IMR-90 (cell line): Measurements from ENCODE around the gene ITSN2. TPM values are rescaled to one million over a fixed set of nuclear protein-coding genes. Genes with fewer than 3 reads are reported as not detected.
A peak's percentile ranks its signal among the peaks of the same experiment; 100 is the strongest.

Experiments used
- ATAC-seq: fragments of 200-7000 bp; cut with Tn5 transposase; 2 replicates; pipeline ENCODE4 v1.9.1; 2020; ENCODE audit warnings: low read depth, mild to moderate bottlenecking, moderate library complexity
- BruUV-seq: library from RNA; stranded (reverse); fragments of 400-500 nt; replicated peaks from 2 replicates; lab custom pipeline; 2021; lab: Mats Ljungman, UMichigan
- CTCF ChIA-PET: fragments of 300-600 bp; formaldehyde crosslinking; extraction: SDS; loops from one replicate; lab custom pipeline; 2021; ENCODE audit warnings: antibody characterized with exemption; lab: Yijun Ruan, JAX
- POLR2A ChIA-PET: fragments of 300-600 bp; sonication (Branson Sonifier 250); formaldehyde crosslinking; loops from one replicate; lab custom pipeline; 2022; ENCODE audit warnings: antibody characterized with exemption; ENCODE audit not compliant: unreplicated experiment; lab: Charles Lee
- DNase-seq: peaks from one replicate; pipeline ENCODE4 v3.0.0; 2013
- H2AFZ ChIP-seq: replicated peaks from 2 replicates; pipeline ENCODE3; 2013; ENCODE audit warnings: low read length, mild to moderate bottlenecking; ENCODE audit not compliant: poor library complexity
- H2AK5ac ChIP-seq: 2 replicates; pipeline ENCODE4 v1.6.1; 2013; ENCODE audit warnings: low read depth, low read length, inconsistent platforms
- H2AK9ac ChIP-seq: replicated peaks from 2 replicates; pipeline ENCODE3; 2013; ENCODE audit warnings: mild to moderate bottlenecking, low read depth, low read length, moderate library complexity; ENCODE audit not compliant: poor library complexity
- H2BK120ac ChIP-seq: 2 replicates; pipeline ENCODE4 v1.6.1; 2013; ENCODE audit warnings: low read depth, low read length, inconsistent platforms
- H2BK15ac ChIP-seq: 3 replicates; pipeline ENCODE4 v1.6.1; 2013; ENCODE audit warnings: low read depth, low read length, inconsistent platforms
- H2BK20ac ChIP-seq: 2 replicates; pipeline ENCODE4 v1.6.1; 2013; ENCODE audit warnings: low read depth, mild to moderate bottlenecking, inconsistent platforms, low read length, moderate library complexity
- H2BK5ac ChIP-seq: 2 replicates; pipeline ENCODE4 v1.6.1; 2013; ENCODE audit warnings: mild to moderate bottlenecking, low read depth, low read length, inconsistent platforms; ENCODE audit not compliant: poor library complexity, severe bottlenecking
- H3K14ac ChIP-seq: replicated peaks from 2 replicates; pipeline ENCODE4 v1.6.1; 2013; ENCODE audit warnings: low read depth, low read length, inconsistent platforms
- H3K18ac ChIP-seq: 2 replicates; pipeline ENCODE4 v1.6.1; 2013; ENCODE audit warnings: low read depth, low read length, control low read depth
- H3K23ac ChIP-seq: 2 replicates; pipeline ENCODE4 v1.6.1; 2013; ENCODE audit warnings: low read depth, low read length, inconsistent platforms
- H3K27ac ChIP-seq: 2 replicates; pipeline ENCODE4 v1.5.1; 2013; ENCODE audit warnings: mild to moderate bottlenecking, control low read depth, low read length; ENCODE audit not compliant: insufficient read depth
- H3K27me3 ChIP-seq: 2 replicates; pipeline ENCODE4 v1.6.1; 2013; ENCODE audit warnings: low read length; ENCODE audit not compliant: control insufficient read depth, insufficient read depth
- H3K36me3 ChIP-seq: 2 replicates; pipeline ENCODE4 v1.6.1; 2013; ENCODE audit warnings: low read length, mixed read lengths; ENCODE audit not compliant: control insufficient read depth, insufficient read depth
- H3K4ac ChIP-seq: 2 replicates; pipeline ENCODE4 v1.6.1; 2013; ENCODE audit warnings: low read depth, low read length, inconsistent platforms
- H3K4me1 ChIP-seq: 2 replicates; pipeline ENCODE4 v1.6.1; 2013; ENCODE audit warnings: low read length, mixed read lengths; ENCODE audit not compliant: control insufficient read depth, insufficient read depth
- H3K4me2 ChIP-seq: 2 replicates; pipeline ENCODE4 v1.6.1; 2013; ENCODE audit warnings: low read depth, mild to moderate bottlenecking, control low read depth, low read length, moderate library complexity
- H3K4me3 ChIP-seq: 2 replicates; pipeline ENCODE4 v1.5.1; 2013; ENCODE audit warnings: low read depth, mild to moderate bottlenecking, control low read depth, low read length, moderate library complexity; ENCODE audit not compliant: insufficient read depth
- H3K56ac ChIP-seq: 2 replicates; pipeline ENCODE4 v1.6.1; 2013; ENCODE audit warnings: low read length, inconsistent platforms; ENCODE audit not compliant: insufficient read depth; ENCODE audit errors: extremely low read depth
- H3K79me1 ChIP-seq, 2 experiments: 2 replicates each; pipeline ENCODE4 v1.6.1; 2013; ENCODE audit warnings: low read length in 2 of 2, inconsistent platforms in 1 of 2, low read depth in 1 of 2
- H3K9ac ChIP-seq: 2 replicates; pipeline ENCODE4 v1.6.1; 2013; ENCODE audit warnings: low read depth, low read length, control low read depth
- H3K9me1 ChIP-seq: 2 replicates; pipeline ENCODE4 v1.6.1; 2013; ENCODE audit warnings: low read length, inconsistent platforms; ENCODE audit not compliant: insufficient read depth
- H3K9me3 ChIP-seq: 2 replicates; pipeline ENCODE4 v1.6.1; 2013; ENCODE audit warnings: low read length; ENCODE audit not compliant: control insufficient read depth, insufficient read depth
- H4K20me1 ChIP-seq: 2 replicates; pipeline ENCODE4 v1.6.1; 2013; ENCODE audit warnings: low read length, inconsistent platforms; ENCODE audit not compliant: insufficient read depth
- H4K5ac ChIP-seq: 2 replicates; pipeline ENCODE4 v1.6.1; 2013; ENCODE audit warnings: mild to moderate bottlenecking, low read depth, low read length, control low read depth
- H4K8ac ChIP-seq, 2 experiments: 2 replicates each; pipeline ENCODE4 v1.6.1; 2013; ENCODE audit warnings: low read depth in 2 of 2, low read length in 2 of 2, control low read depth in 1 of 2, inconsistent platforms in 1 of 2
- H4K91ac ChIP-seq: 2 replicates; pipeline ENCODE4 v1.6.1; 2013; ENCODE audit warnings: low read depth, low read length, inconsistent platforms; ENCODE audit not compliant: insufficient read depth
- BHLHE40 ChIP-seq: fragments of 150-350 bp; IDR thresholded peaks from 2 replicates; pipeline ENCODE4 v1.6.1; 2016; ENCODE audit warnings: mild to moderate bottlenecking, low read depth, low read length
- CEBPB ChIP-seq: IDR thresholded peaks from 2 replicates; pipeline ENCODE4 v1.6.1; 2012; ENCODE audit warnings: low read depth, low read length, improper control_type of control experiment
- CHD1 ChIP-seq: IDR thresholded peaks from 2 replicates; pipeline ENCODE4 v1.6.1; 2012; ENCODE audit warnings: low read depth, low read length, improper control_type of control experiment
- CTCF ChIP-seq: conservative IDR thresholded peaks from 2 replicates; pipeline ENCODE4 v1.5.1; 2012; ENCODE audit warnings: mild to moderate bottlenecking, low read depth, low read length, improper control_type of control experiment
- ELK1 ChIP-seq: fragments of 150-350 bp; IDR thresholded peaks from 2 replicates; pipeline ENCODE4 v1.6.1; 2016; ENCODE audit warnings: low read depth, mild to moderate bottlenecking, low read length, moderate library complexity, borderline replicate concordance
- FOS ChIP-seq: fragments of 150-350 bp; IDR thresholded peaks from 2 replicates; pipeline ENCODE4 v1.6.1; 2016; ENCODE audit warnings: low read depth, low read length
- MAFK ChIP-seq: IDR thresholded peaks from 2 replicates; pipeline ENCODE4 v1.6.1; 2012; ENCODE audit warnings: low read depth, low read length, improper control_type of control experiment
- MAZ ChIP-seq: IDR thresholded peaks from 2 replicates; pipeline ENCODE4 v1.6.1; 2012; ENCODE audit warnings: low read depth, mild to moderate bottlenecking, low read length, improper control_type of control experiment, moderate library complexity, borderline replicate concordance
- MXI1 ChIP-seq: IDR thresholded peaks from 2 replicates; pipeline ENCODE4 v1.6.1; 2012; ENCODE audit warnings: low read depth, mild to moderate bottlenecking, low read length, moderate library complexity, borderline replicate concordance
- NFE2L2 ChIP-seq: fragments of 150-350 bp; IDR thresholded peaks from 2 replicates; pipeline ENCODE4 v1.6.1; 2016; ENCODE audit warnings: low read depth, mild to moderate bottlenecking, low read length
- POLR2A ChIP-seq: IDR thresholded peaks from 2 replicates; pipeline ENCODE4 v1.6.1; 2012; ENCODE audit warnings: mild to moderate bottlenecking, low read depth, low read length
- RCOR1 ChIP-seq: IDR thresholded peaks from 2 replicates; pipeline ENCODE4 v1.6.1; 2012; ENCODE audit warnings: mild to moderate bottlenecking, low read length, improper control_type of control experiment; ENCODE audit not compliant: insufficient replicate concordance
- RFX5 ChIP-seq: IDR thresholded peaks from 2 replicates; pipeline ENCODE4 v1.8.0; 2012; ENCODE audit warnings: low read depth, mild to moderate bottlenecking, low read length, moderate library complexity
- SMC3 ChIP-seq: fragments of 150-350 bp; IDR thresholded peaks from 2 replicates; pipeline ENCODE4 v1.6.1; 2016; ENCODE audit warnings: low read depth, mild to moderate bottlenecking, antibody characterized with exemption, low read length, moderate library complexity
- USF2 ChIP-seq: fragments of 150-350 bp; IDR thresholded peaks from 2 replicates; pipeline ENCODE4 v1.6.1; 2017; ENCODE audit warnings: mild to moderate bottlenecking, antibody characterized with exemption, low read length, low read depth
- whole genome bisulfite sequencing, 2 experiments: methylation state at CpG; one replicate each; pipeline versions ENCODE4 v1.1.5 to v1.1.7; 2013; ENCODE audit warnings: missing lambda C conversion rate in 2 of 2; ENCODE audit not compliant: insufficient read length in 1 of 2; ENCODE audit errors: extremely low coverage in 2 of 2; 5-methylcytosine and 5-hydroxymethylcytosine counted together
- dilution Hi-C: fragments of 300-500 bp; cut with HindIII; formaldehyde crosslinking; loops from one replicate; pipeline ENCODE4 v1.14.3; 2018; ENCODE audit warnings: low sequenced_read_pairs; ENCODE audit not compliant: unreplicated experiment
- in situ Hi-C: fragments of 300-500 bp; cut with MboI; formaldehyde crosslinking; loops from 3 replicates; pipeline ENCODE4 v1.14.3; 2019; ENCODE audit warnings: low sequenced_read_pairs, inconsistent platforms, mixed read lengths
- intact Hi-C: fragments of 100-400 bp; cut with micrococcal nuclease; formaldehyde crosslinking; loops from 2 replicates; pipeline ENCODE4 v1.10.0; 2022
- polyA plus RNA-seq, 3 experiments: library from polyadenylated mRNA; depleted of rRNA; stranded (reverse); fragments of >200 nt; gene quantifications; 2 replicates each; pipeline ENCODE4 v1.2.3, GENCODE V29; 2012; ENCODE audit warnings: low replicate concordance in 1 of 3
- total RNA-seq: library from RNA; depleted of rRNA; stranded (reverse); fragments of >200 nt; gene quantifications from 2 replicates; pipeline ENCODE4 v1.2.3, GENCODE V29; 2012

ITSN2 gene
- total and polyA plus RNA-seq, 2 of the 4 experiments (the other 2 are of a cell fraction) = 10.7 to 17.2 TPM

- no peak overlapping the region for H3K23ac ChIP-seq
- H2AK9ac ChIP-seq = no peak overlapping the region
- ChIA-PET CTCF (interaction anchor here (0.6 kb wide), 1 partner anchor 28 kb away, joined by 4 read pairs; no protein-coding TSS in a partner anchor), POLR2A (no interaction called here)
- H3K27me3 ChIP-seq = no peaks in the 10 kb centered on the region
- no peak overlapping the region for H3K4me2 ChIP-seq
- no peak overlapping the region for H2BK15ac ChIP-seq
- H2AFZ ChIP-seq = no peak overlapping the region
- no peak overlapping the region for H2BK120ac ChIP-seq
- H4K91ac ChIP-seq = no peak overlapping the region
- ATAC-seq = peak; percentile 69
- no peak overlapping the region for H4K5ac ChIP-seq
- no peak overlapping the region for H4K8ac ChIP-seq
- H3K14ac ChIP-seq = no peak overlapping the region; the same call in 1 of the 2 replicates
- dilution Hi-C loops = no loop called here
- no peaks in the 10 kb centered on the region for H3K36me3 ChIP-seq
- no peak overlapping the region for H3K56ac ChIP-seq
- peaks cover 20% of the 10 kb centered on the region for H4K20me1 ChIP-seq
- no CpG with 5 or more reads among the region's 9 CpGs for WGBS, 2 experiments
- H3K4me3 ChIP-seq = no peak overlapping the region
- peaks cover 3% of the 10 kb centered on the region; the same call in 1 of the 2 replicates for H3K4me1 ChIP-seq
- H3K9ac ChIP-seq = no peak overlapping the region
- no peak overlapping the region for H2AK5ac ChIP-seq
- peaks cover under 1% of the 10 kb centered on the region; the same call in 1 of the 2 replicates for H3K9me1 ChIP-seq
- no TSS peak for BruUV-seq
- no peak overlapping the region for H3K4ac ChIP-seq
- peak; percentile 70 for DNase-seq
- H3K27ac ChIP-seq = no peak overlapping the region
- intact Hi-C loops = no loop called here
- no peak overlapping the region for H2BK20ac ChIP-seq
- H3K79me1 ChIP-seq = peaks cover 37 to 39% of the 10 kb centered on the region in 2 experiments
- in situ Hi-C loops = no loop called here
- H3K9me3 ChIP-seq = no peaks in the 10 kb centered on the region
- no peak overlapping the region for H3K18ac ChIP-seq
- H2BK5ac ChIP-seq = no peak overlapping the region
- no peak for TF ChIP-seq POLR2A
- no peak for TF ChIP-seq MAFK
- no peak for TF ChIP-seq RCOR1
- TF ChIP-seq MXI1 = no peak
- no peak for TF ChIP-seq NFE2L2
- no peak for TF ChIP-seq CEBPB
- no peak for TF ChIP-seq MAZ
- TF ChIP-seq FOS = no peak
- no peak for TF ChIP-seq ELK1
- TF ChIP-seq CHD1 = no peak
- TF ChIP-seq USF2 = no peak
- no peak for TF ChIP-seq RFX5
- TF ChIP-seq SMC3 = no peak
- TF ChIP-seq BHLHE40 = no peak
- TF ChIP-seq CTCF = no peak
Observed at GRCh38 chr2:24342110-24342910, 18.0 kb downstream of the ITSN2 start.
